Heart right ventricle (tissue), 16 donors: Measurements from ENCODE around the gene SLC4A7. TPM values are rescaled to one million over a fixed set of nuclear protein-coding genes. Genes with fewer than 3 reads are reported as not detected.
A peak's percentile ranks its signal among the peaks of the same experiment; 100 is the strongest.

Experiments used
- ATAC-seq, 8 donors: fragments of 200-7000 bp; cut with Tn5 transposase; one replicate each; pipeline ENCODE4 v1.9.1; 2020; ENCODE audit warnings: mild to moderate bottlenecking in 8 of 8, moderate library complexity in 8 of 8, moderate number of reproducible peaks in 1 of 8
- DNase-seq, 2 donors: peaks; one replicate each; pipeline ENCODE4 v3.0.0-alpha.2; 2020
- H3K27ac ChIP-seq, 10 donors: fragments of 200-600 bp; sonication (generic) in 2 of 10; one replicate each; pipeline versions ENCODE4 v1.5.0 to v1.8.0; 2020 to 2022; ENCODE audit warnings: mild to moderate bottlenecking in 3 of 10
- H3K27me3 ChIP-seq, 7 donors: fragments of 200-600 bp; one replicate each; pipeline ENCODE4 v1.8.0; 2021 to 2022; ENCODE audit warnings: mild to moderate bottlenecking in 2 of 7
- H3K36me3 ChIP-seq, 9 donors: fragments of 200-600 bp; sonication (generic) in 1 of 9; one replicate each; pipeline versions ENCODE4 v1.5.0 to v1.8.0; 2020 to 2022; ENCODE audit warnings: mild to moderate bottlenecking in 2 of 9
- H3K4me1 ChIP-seq, 9 donors: fragments of 200-600 bp; sonication (generic) in 1 of 9; one replicate each; pipeline versions ENCODE4 v1.5.0 to v1.8.0; 2020 to 2022; ENCODE audit warnings: mild to moderate bottlenecking in 4 of 9
- H3K4me3 ChIP-seq, 10 donors: fragments of 200-600 bp; sonication (generic) in 2 of 10; one replicate each; pipeline versions ENCODE4 v1.5.0 to v1.8.0; 2020 to 2022; ENCODE audit warnings: mild to moderate bottlenecking in 7 of 10, moderate library complexity in 2 of 10
- H3K9me3 ChIP-seq, 11 donors: fragments of 200-600 bp in 10 of 11; sonication (generic) in 2 of 11; one replicate each; pipeline versions ENCODE4 v1.5.0 to v1.8.0; 2013 to 2022; ENCODE audit warnings: mild to moderate bottlenecking in 2 of 11, control low read depth in 1 of 11, moderate library complexity in 1 of 11
- WGBS, 2 donors: extraction: QIAGEN DNeasy Blood & Tissue Kit; methylation state at CpG; one replicate each; pipeline ENCODE4 v1.1.7; 2013; ENCODE audit warnings: inconsistent platforms in 1 of 2; 5-methylcytosine and 5-hydroxymethylcytosine counted together
- intact Hi-C, 10 donors: fragments of 100-400 bp; cut with DNase I; formaldehyde crosslinking; loops; one replicate each; pipeline versions ENCODE4 v1.11.1 to v1.14.2; 2022
- polyA plus RNA-seq, 2 donors: library from polyadenylated mRNA; stranded (reverse); fragments of 200-250 nt; gene quantifications; one replicate each; pipeline ENCODE4 v1.2.3, GENCODE V29; 2013
- total RNA-seq, 10 donors: library from RNA; stranded (reverse); fragmentation: NEBNext Ultra II Directional in 3 of 10; extraction: Animal tissue kit (Norgen Biotek cat#: 25700) in 3 of 10; gene quantifications; one replicate each; pipeline versions ENCODE4 v1.2.1 to v1.2.4, GENCODE V29; 2021 to 2023
- TF ChIP-seq, protein P1 (sequence below), 9 donors: fragments of 200-600 bp; sonication (generic) in 2 of 9; IDR thresholded peaks; one replicate each; pipeline versions ENCODE4 v1.5.0 to v1.8.0; 2021 to 2022; ENCODE audit warnings: antibody characterized with exemption in 9 of 9, mild to moderate bottlenecking in 5 of 9, moderate library complexity in 1 of 9
- donor health status: Arrhythmogenic right ventricular cardiomyopathy.
- donor health status: ischemic (EF 13 %, LVEDD 7.1; RV severe dilation, severe dysfunction).
- donor health status: healthy with polysubstance abuse.
- donor health status: DM: no; HTN: yes; CAD: no.
- donor health status: DM: no; HTN: no; CAD: no.
- donor health status: ischemic (EF 25% LVEDD 6.9; RV normal size, moderate dysfunction).
- donor health status: ischemic (EF 25% LVEDD 5.7; RV mildly dilated, moderate dysfunction).
- donor health status: healthy.
- donor health status: DM: yes; HTN: yes; CAD: no.
- donor health status: Ischemic cardiomyopathy.
- donor health status: ischemic (EF 35%, LVEDD 5.7; RV mildly dilated, moderate dysfunction).
- donor health status: nonischemic (EF 11% LVEDD 7.7; RV severe dilation, severe dysfunction).
- donor health status: DM: yes; HTN: yes; CAD: no.
- donor health status: PGD.
- donor health status: ischemic (EF 29% LVEDD 5.4; RV normal size, mild dysfunction).
- donor health status: nonischemic (EF 23%, LVEDD 6.1; RV moderate dilation, normal function).

SLC4A7 gene
- total and polyA plus RNA-seq, 12 donors = 3.0 to 18.7 (median 11.8) TPM

DNA sequence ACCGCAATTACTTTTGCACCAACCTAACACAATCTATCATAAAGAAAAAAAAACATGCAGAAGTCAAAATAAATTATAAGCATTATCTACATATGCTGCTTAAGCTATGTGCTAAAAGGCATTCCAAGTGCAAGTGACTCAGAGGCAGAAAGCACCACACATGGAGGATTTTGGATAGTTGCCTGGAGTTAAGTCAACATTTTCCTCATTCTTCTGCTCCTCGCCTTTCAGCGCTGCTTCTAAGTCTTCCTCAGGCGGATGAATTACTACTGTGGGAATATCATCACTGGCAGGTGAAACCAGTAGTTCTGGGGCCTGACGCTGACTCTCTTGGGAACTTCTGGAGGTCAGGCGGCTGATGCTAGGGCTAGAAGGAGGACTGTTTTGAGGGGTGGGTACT is 53.1 kb downstream of the SLC4A7 start:
- peaks cover 0 to 82% (median 23%) of the 10 kb centered on the region in 9 donors for H3K36me3 ChIP-seq
- ATAC-seq (peak in 5 of 8 donors; percentile 24 to 49 (median 37)), DNase-seq (peak in 1 of 2 donors; percentile 8)
- no peak overlapping the region for H3K4me3 ChIP-seq
- H3K27ac ChIP-seq = no peak overlapping the region
- H3K27me3 ChIP-seq = no peaks in the 10 kb centered on the region
- H3K4me1 ChIP-seq = peaks cover 0 to 4% (median 0%) of the 10 kb centered on the region in 9 donors
- intact Hi-C loops = loop anchor here in 1 of 10 donors (2.0 kb wide), 1 partner anchor 20 kb away; no protein-coding TSS in a partner anchor
- WGBS, 2 donors = 55 to 71% methylated on average over 6 of the region's 6 CpGs
- H3K9me3 ChIP-seq = no peaks in the 10 kb centered on the region
- TF ChIP-seq, protein P1, sequence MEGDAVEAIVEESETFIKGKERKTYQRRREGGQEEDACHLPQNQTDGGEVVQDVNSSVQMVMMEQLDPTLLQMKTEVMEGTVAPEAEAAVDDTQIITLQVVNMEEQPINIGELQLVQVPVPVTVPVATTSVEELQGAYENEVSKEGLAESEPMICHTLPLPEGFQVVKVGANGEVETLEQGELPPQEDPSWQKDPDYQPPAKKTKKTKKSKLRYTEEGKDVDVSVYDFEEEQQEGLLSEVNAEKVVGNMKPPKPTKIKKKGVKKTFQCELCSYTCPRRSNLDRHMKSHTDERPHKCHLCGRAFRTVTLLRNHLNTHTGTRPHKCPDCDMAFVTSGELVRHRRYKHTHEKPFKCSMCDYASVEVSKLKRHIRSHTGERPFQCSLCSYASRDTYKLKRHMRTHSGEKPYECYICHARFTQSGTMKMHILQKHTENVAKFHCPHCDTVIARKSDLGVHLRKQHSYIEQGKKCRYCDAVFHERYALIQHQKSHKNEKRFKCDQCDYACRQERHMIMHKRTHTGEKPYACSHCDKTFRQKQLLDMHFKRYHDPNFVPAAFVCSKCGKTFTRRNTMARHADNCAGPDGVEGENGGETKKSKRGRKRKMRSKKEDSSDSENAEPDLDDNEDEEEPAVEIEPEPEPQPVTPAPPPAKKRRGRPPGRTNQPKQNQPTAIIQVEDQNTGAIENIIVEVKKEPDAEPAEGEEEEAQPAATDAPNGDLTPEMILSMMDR (IDR thresholded peaks at IDR 0.05) = no peak

- H3K4me3 ChIP-seq = no peak overlapping the region
- no peak for ATAC-seq
Measured at GRCh38 chr3:27429909-27430308, 54.3 kb downstream of the SLC4A7 start.

DNA sequence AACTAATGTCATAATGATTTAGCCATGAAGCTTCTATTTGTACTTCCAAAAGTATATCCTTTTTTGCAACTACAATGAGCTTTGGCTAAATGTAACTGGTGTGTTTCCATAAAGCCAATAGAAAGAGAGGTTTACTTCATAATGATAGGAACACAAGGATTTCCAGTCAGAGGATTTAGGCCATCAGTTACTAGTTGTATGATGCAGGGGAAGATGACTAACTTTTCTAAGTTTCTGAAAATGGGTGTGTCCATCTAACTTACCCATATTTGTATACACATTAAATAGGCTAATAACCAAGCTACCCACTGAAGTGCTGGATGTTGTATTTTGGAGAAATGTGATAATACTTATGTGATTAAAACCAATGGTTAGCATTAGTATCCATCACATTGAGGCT is 55.7 kb downstream of the SLC4A7 start:
- H3K4me1 ChIP-seq = peaks cover 0 to 4% (median 0%) of the 10 kb centered on the region in 9 donors
- no peak overlapping the region for H3K27ac ChIP-seq
- H3K27me3 ChIP-seq = no peaks in the 10 kb centered on the region
- TF ChIP-seq, protein P1 (IDR thresholded peaks at IDR 0.05) = no peak
- H3K9me3 ChIP-seq = no peaks in the 10 kb centered on the region
- H3K4me3 ChIP-seq = no peak overlapping the region
- intact Hi-C loops = no loop called here
- H3K36me3 ChIP-seq = peaks cover 0 to 68% (median 9%) of the 10 kb centered on the region in 9 donors
- ATAC-seq (no peak), DNase-seq (no peak)

More at GRCh38 chr3:27429909-27430308, 54.3 kb downstream of the SLC4A7 start:
- TF ChIP-seq, protein P1 (IDR thresholded peaks at IDR 0.05) = no peak
- Histone ChIP-seq H3K36me3 (peaks cover 0 to 70% (median 14%) of the 10 kb centered on the region in 9 donors), H3K4me1 (peaks cover 0 to 4% (median 0%) of the 10 kb centered on the region in 9 donors), H3K27me3 (no peaks in the 10 kb centered on the region), H3K27ac (no peak overlapping the region), H3K9me3 (no peaks in the 10 kb centered on the region)
- intact Hi-C loops = loop anchor here in 1 of 10 donors (2.0 kb wide), 1 partner anchor 21 kb away; no protein-coding TSS in a partner anchor
- DNase-seq = no peak
- WGBS, 2 donors = 98% methylated on average over 2 of the region's 2 CpGs

- H3K36me3 ChIP-seq = peaks cover 0 to 68% (median 9%) of the 10 kb centered on the region in 9 donors
Measured at GRCh38 chr3:27426926-27427325, 57.3 kb downstream of the SLC4A7 start.

More at GRCh38 chr3:27426926-27427325, 57.3 kb downstream of the SLC4A7 start:
- Histone ChIP-seq H3K27ac (no peak overlapping the region), H3K4me3 (no peak overlapping the region), H3K4me1 (peaks cover 0 to 8% (median 0%) of the 10 kb centered on the region in 9 donors), H3K27me3 (no peaks in the 10 kb centered on the region), H3K9me3 (no peaks in the 10 kb centered on the region)
- intact Hi-C loops = no loop called here
- WGBS, 2 donors = 43 to 50% methylated on average over 1 of the region's 1 CpG
- ATAC-seq = no peak
- no peak for DNase-seq
- TF ChIP-seq, protein P1 (IDR thresholded peaks at IDR 0.05) = no peak
